ENCODE results near the gene TMEM116.

DNA sequence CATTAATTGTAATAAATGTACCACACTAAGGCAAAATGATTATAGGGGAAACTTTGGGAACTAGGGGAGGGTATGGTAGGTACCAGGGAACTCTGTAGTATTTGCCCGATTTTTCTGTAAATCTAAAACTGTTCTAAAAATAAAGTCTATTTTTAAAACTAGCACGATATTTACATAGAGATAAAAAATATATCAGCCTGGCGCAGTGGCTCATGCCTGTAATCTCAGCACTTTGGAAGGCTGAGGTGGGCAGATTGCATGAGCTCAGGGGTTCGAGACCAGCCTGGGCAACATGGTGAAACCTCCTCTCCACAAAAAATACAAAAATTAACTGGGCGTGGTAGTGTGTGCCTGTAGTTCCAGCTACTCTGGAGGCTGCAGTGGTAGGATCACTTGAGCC, 32.4 kb downstream of the TMEM116 start:
- TF ChIP-seq POLR2A (IDR thresholded peaks at IDR 0.05), result no peak
- no peak for TF ChIP-seq POLR2AphosphoS5 (IDR thresholded peaks at IDR 0.05)
- TF ChIP-seq, protein P1, sequence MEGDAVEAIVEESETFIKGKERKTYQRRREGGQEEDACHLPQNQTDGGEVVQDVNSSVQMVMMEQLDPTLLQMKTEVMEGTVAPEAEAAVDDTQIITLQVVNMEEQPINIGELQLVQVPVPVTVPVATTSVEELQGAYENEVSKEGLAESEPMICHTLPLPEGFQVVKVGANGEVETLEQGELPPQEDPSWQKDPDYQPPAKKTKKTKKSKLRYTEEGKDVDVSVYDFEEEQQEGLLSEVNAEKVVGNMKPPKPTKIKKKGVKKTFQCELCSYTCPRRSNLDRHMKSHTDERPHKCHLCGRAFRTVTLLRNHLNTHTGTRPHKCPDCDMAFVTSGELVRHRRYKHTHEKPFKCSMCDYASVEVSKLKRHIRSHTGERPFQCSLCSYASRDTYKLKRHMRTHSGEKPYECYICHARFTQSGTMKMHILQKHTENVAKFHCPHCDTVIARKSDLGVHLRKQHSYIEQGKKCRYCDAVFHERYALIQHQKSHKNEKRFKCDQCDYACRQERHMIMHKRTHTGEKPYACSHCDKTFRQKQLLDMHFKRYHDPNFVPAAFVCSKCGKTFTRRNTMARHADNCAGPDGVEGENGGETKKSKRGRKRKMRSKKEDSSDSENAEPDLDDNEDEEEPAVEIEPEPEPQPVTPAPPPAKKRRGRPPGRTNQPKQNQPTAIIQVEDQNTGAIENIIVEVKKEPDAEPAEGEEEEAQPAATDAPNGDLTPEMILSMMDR (IDR thresholded peaks at IDR 0.05), result no peak
- TF ChIP-seq EP300 (IDR thresholded peaks at IDR 0.05), result no peak

Measured in sigmoid colon (tissue), 4 donors.